GM12864 (cell line): ENCODE measurements around the gene KIAA0825.

Source experiments
- DNase-seq: peaks from one replicate; pipeline ENCODE4 v3.0.0-alpha.2; 2011; ENCODE audit warnings: low read depth
- H3K4me3 ChIP-seq: 2 replicates; pipeline ENCODE4 v1.5.1; 2011; ENCODE audit warnings: mild to moderate bottlenecking, low read depth, low read length, control low read depth
- CTCF ChIP-seq: IDR thresholded peaks from 2 replicates; pipeline ENCODE4 v1.5.1; 2011; ENCODE audit warnings: low read depth, mild to moderate bottlenecking, moderate library complexity, low read length, control low read depth, inconsistent platforms; ENCODE audit errors: missing control alignments

The KIAA0825 gene

DNA sequence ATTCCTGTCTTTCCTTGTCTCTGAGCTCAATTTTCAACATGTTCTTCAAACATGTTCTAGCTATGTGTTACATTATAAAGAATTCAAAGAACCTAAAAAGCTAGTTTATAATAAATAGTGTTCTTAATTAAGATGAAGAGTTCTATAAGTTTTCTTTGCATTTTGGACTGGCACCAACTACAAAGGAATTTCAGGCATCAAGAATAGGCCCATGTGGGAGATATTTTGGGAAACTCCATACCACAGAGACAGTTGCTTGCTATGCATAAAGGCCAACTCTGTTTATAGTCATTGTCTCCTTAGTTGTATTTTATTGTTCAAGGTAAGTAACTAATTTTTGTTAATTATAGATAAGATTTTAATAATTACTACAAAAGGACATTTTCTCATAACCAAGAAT, 4.6 kb upstream of the KIAA0825 start:
- no peak for DNase-seq
- no peak overlapping the region for H3K4me3 ChIP-seq
- TF ChIP-seq CTCF = no peak

DNA sequence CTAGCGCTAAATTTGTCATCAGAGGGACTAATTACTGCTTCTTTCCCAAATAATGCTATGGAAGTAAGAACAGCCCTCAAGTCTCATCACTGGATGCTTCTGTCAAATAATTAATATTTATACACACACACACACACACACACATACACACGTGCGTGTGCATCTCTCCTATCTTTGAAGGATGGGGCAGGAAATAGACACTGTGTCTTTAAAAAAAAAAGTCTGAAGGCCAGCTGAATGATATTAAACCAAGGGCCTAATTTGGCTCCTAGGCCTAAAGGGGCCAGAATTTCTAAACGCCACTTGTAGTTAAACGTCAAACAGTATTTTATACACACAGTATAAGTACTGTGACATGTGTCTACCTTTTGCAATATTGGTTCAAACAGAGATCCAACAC, 3.4 kb upstream of the KIAA0825 start:
- no peak for DNase-seq
- no peak overlapping the region for H3K4me3 ChIP-seq
- TF ChIP-seq CTCF = no peak

GRCh38 chr5:94620256-94620655, 1.9 kb upstream of the KIAA0825 start:
- DNase-seq = no peak
- H3K4me3 ChIP-seq = no peak overlapping the region
- TF ChIP-seq CTCF = no peak

GRCh38 chr5:94618029-94618492, 343 bp downstream of the KIAA0825 start:
- no peak for DNase-seq
- peak overlapping the region; percentile 69 for H3K4me3 ChIP-seq
- TF ChIP-seq CTCF = no peak

GRCh38 chr5:94615862-94616261, 2.5 kb downstream of the KIAA0825 start:
- no peak for TF ChIP-seq CTCF
- no peak for DNase-seq
- no peak overlapping the region for H3K4me3 ChIP-seq

DNA sequence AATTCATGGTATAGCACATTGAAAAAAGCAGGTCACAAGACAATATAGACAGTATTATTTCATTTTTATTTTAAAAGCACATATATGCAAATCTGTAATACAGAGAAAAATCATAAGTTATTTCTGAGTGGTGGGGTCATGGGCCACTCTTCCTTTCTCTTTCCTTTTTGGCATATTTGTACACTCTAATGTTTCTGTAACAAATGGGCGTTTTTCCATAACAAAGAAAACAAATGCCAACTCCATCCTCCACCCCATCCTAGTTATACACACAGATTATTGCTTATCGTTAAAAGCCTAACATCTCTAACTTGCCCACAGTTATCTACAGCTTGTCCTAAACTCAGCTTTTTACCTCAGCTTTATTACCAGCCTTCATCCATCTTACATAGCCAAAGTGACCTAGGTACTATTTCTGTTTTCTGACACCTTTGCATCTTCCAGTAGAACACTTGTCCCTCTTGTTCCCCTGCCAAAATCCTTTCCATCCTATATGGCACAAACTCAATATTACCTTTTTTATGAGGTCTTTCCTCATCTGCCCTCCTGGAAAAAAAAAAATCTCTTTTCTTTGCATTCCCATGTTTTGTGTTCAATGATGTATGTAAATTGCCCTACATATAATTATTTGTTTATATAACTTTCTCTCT, 4.1 kb downstream of the KIAA0825 start:
- no peak overlapping the region for H3K4me3 ChIP-seq
- TF ChIP-seq CTCF = no peak
- no peak for DNase-seq

DNA sequence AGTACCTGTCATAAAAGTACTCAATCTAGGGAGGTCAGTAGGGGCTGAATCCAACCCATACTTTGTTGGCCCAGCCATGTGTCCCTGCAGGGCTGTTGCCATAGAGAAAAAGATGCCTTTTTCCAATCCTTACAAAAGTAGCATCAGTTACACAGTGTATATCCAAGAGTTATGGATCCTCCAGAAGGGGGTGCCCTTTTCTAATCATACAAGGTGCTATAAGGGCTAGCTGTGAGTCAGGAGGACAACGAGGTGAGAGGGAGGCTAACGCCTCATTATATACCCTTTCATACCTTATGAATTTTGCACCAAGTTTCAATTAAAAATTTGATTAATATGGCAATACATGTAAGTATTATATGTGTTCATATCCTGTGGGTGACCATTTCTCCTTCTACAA, 4.8 kb downstream of the KIAA0825 start:
- TF ChIP-seq CTCF = peak; percentile 17
- no peak for DNase-seq
- no peak overlapping the region for H3K4me3 ChIP-seq
